H9 (cell line): ENCODE data around the gene POU6F2. TPM values are rescaled to one million over a fixed set of nuclear protein-coding genes. Genes with fewer than 3 reads are reported as not detected.

Experiments
- DNase-seq: peaks from one replicate; pipeline ENCODE4 v3.0.0-alpha.2; 2017
- H2AFZ ChIP-seq: one replicate; pipeline ENCODE4 v1.6.1; 2013; ENCODE audit warnings: mild to moderate bottlenecking, low read length, control low read depth, moderate library complexity
- H2AK5ac ChIP-seq: 2 replicates; pipeline ENCODE4 v1.6.1; 2013; ENCODE audit warnings: low read length, control low read depth, mixed read lengths; ENCODE audit not compliant: insufficient read length
- H2BK120ac ChIP-seq: one replicate; pipeline ENCODE4 v1.6.1; 2013; ENCODE audit warnings: low read depth, mild to moderate bottlenecking, low read length, control low read depth, inconsistent platforms; ENCODE audit not compliant: poor library complexity, severe bottlenecking
- H2BK12ac ChIP-seq: 2 replicates; pipeline ENCODE4 v1.6.1; 2013; ENCODE audit warnings: low read length, control low read depth, mixed read lengths, low read depth; ENCODE audit not compliant: insufficient read length
- H2BK15ac ChIP-seq: 2 replicates; pipeline ENCODE4 v1.6.1; 2013; ENCODE audit warnings: low read depth, low read length, control low read depth
- H2BK20ac ChIP-seq: one replicate; pipeline ENCODE4 v1.6.1; 2013; ENCODE audit warnings: low read depth, mild to moderate bottlenecking, low read length, control low read depth, inconsistent platforms; ENCODE audit not compliant: poor library complexity, severe bottlenecking
- H2BK5ac ChIP-seq: 2 replicates; pipeline ENCODE4 v1.6.1; 2013; ENCODE audit warnings: low read length, control low read depth, mixed read lengths; ENCODE audit not compliant: insufficient read length
- H3K14ac ChIP-seq: 2 replicates; pipeline ENCODE4 v1.6.1; 2013; ENCODE audit warnings: low read length, control low read depth; ENCODE audit not compliant: insufficient read depth
- H3K18ac ChIP-seq: 2 replicates; pipeline ENCODE4 v1.6.1; 2013; ENCODE audit warnings: low read depth, mild to moderate bottlenecking, mixed read lengths, low read length, control low read depth; ENCODE audit not compliant: insufficient read length
- H3K23ac ChIP-seq: 2 replicates; pipeline ENCODE4 v1.6.1; 2013; ENCODE audit warnings: low read length, control low read depth, mixed read lengths, low read depth; ENCODE audit not compliant: insufficient read length
- H3K23me2 ChIP-seq: 2 replicates; pipeline ENCODE4 v1.6.1; 2013; ENCODE audit warnings: low read depth, mild to moderate bottlenecking, mixed read lengths, low read length, control low read depth; ENCODE audit not compliant: insufficient read length, poor library complexity, severe bottlenecking
- H3K27ac ChIP-seq: 2 replicates; pipeline ENCODE4 v1.5.1; 2013; ENCODE audit warnings: low read length, control low read depth, mixed read lengths, low read depth; ENCODE audit not compliant: insufficient read length
- H3K27me3 ChIP-seq: 2 replicates; pipeline ENCODE4 v1.6.1; 2013; ENCODE audit warnings: low read length, control low read depth, inconsistent platforms; ENCODE audit not compliant: insufficient read depth
- H3K4ac ChIP-seq: 2 replicates; pipeline ENCODE4 v1.6.1; 2013; ENCODE audit warnings: low read depth, mild to moderate bottlenecking, control low read depth, inconsistent platforms, low read length, moderate library complexity
- H3K4me1 ChIP-seq: 2 replicates; pipeline ENCODE4 v1.6.1; 2013; ENCODE audit warnings: low read length, control low read depth, inconsistent platforms; ENCODE audit not compliant: insufficient read depth
- H3K4me2 ChIP-seq: 2 replicates; pipeline ENCODE4 v1.6.1; 2013; ENCODE audit warnings: low read length, control low read depth, mixed read lengths; ENCODE audit not compliant: insufficient read length, insufficient read depth
- H3K56ac ChIP-seq: 2 replicates; pipeline ENCODE4 v1.6.1; 2013; ENCODE audit warnings: low read depth, mild to moderate bottlenecking, mixed read lengths, low read length, control low read depth; ENCODE audit not compliant: insufficient read length
- H3K79me1 ChIP-seq: 2 replicates; pipeline ENCODE4 v1.6.1; 2013; ENCODE audit warnings: low read depth, mild to moderate bottlenecking, moderate library complexity, low read length, control low read depth, inconsistent platforms; ENCODE audit not compliant: insufficient read depth, poor library complexity, severe bottlenecking
- H3K79me2 ChIP-seq: 2 replicates; pipeline ENCODE4 v1.6.1; 2013; ENCODE audit warnings: low read length, control low read depth, inconsistent platforms; ENCODE audit not compliant: insufficient read depth
- H3K9ac ChIP-seq: 2 replicates; pipeline ENCODE4 v1.6.1; 2013; ENCODE audit warnings: low read length, control low read depth, mixed read lengths; ENCODE audit not compliant: insufficient read length; ENCODE audit errors: extremely low read depth
- H3K9me3 ChIP-seq: one replicate; pipeline ENCODE4 v1.6.1; 2013; ENCODE audit warnings: low read depth, low read length, inconsistent platforms; ENCODE audit not compliant: control insufficient read depth
- H3T11ph ChIP-seq: one replicate; pipeline ENCODE4 v1.6.1; 2013; ENCODE audit warnings: mild to moderate bottlenecking, low read length, control low read depth, inconsistent platforms
- H4K20me1 ChIP-seq: one replicate; pipeline ENCODE4 v1.6.1; 2013; ENCODE audit not compliant: control insufficient read depth, insufficient read length, insufficient read depth
- H4K5ac ChIP-seq: 2 replicates; pipeline ENCODE4 v1.6.1; 2013; ENCODE audit warnings: low read depth, mild to moderate bottlenecking, mixed read lengths, low read length, control low read depth; ENCODE audit not compliant: insufficient read length
- H4K8ac ChIP-seq: replicated peaks from 2 replicates; pipeline ENCODE4 v1.6.1; 2013; ENCODE audit warnings: low read length, control low read depth, mixed read lengths, low read depth; ENCODE audit not compliant: insufficient read length
- H4K91ac ChIP-seq: 2 replicates; pipeline ENCODE4 v1.6.1; 2013; ENCODE audit warnings: low read depth, mild to moderate bottlenecking, moderate library complexity, mixed read lengths, low read length, control low read depth; ENCODE audit not compliant: insufficient read length
- H3K27ac Mint-ChIP-seq, 3 experiments: 2 replicates in 2 of 3; 3 replicates in 1 of 3; pipeline ENCODE4 v1.8.0; 2020 to 2021; ENCODE audit warnings: mixed read lengths in 3 of 3, mild to moderate bottlenecking in 1 of 3, moderate library complexity in 1 of 3
- H3K27me3 Mint-ChIP-seq: 2 replicates; pipeline ENCODE4 v1.8.0; 2021; ENCODE audit warnings: low read depth, mild to moderate bottlenecking, moderate library complexity, mixed read lengths
- H3K36me3 Mint-ChIP-seq, 3 experiments: 2 replicates in 2 of 3; 3 replicates in 1 of 3; pipeline ENCODE4 v1.8.0; 2020 to 2021; ENCODE audit warnings: low read depth in 3 of 3, mixed read lengths in 3 of 3; ENCODE audit not compliant: insufficient read depth in 1 of 3
- H3K4me1 Mint-ChIP-seq, 2 experiments: 2 replicates each; pipeline ENCODE4 v1.8.0; 2020; ENCODE audit warnings: mixed read lengths in 2 of 2
- H3K4me3 Mint-ChIP-seq, 2 experiments: 2 replicates in 1 of 2; 3 replicates in 1 of 2; pipeline ENCODE4 v1.8.0; 2020 to 2021; ENCODE audit warnings: mild to moderate bottlenecking in 2 of 2, mixed read lengths in 2 of 2, moderate library complexity in 1 of 2
- H3K9me3 Mint-ChIP-seq, 2 experiments: 2 replicates in 1 of 2; 3 replicates in 1 of 2; pipeline ENCODE4 v1.8.0; 2020; ENCODE audit warnings: mild to moderate bottlenecking in 2 of 2, mixed read lengths in 2 of 2, moderate library complexity in 1 of 2
- CTCF ChIP-seq: fragments of 200-600 bp; sonication (generic); conservative IDR thresholded peaks from 3 replicates; pipeline ENCODE4 v1.8.0; 2021; ENCODE audit warnings: antibody characterized with exemption, mild to moderate bottlenecking
- total RNA-seq: library from RNA; stranded (reverse); gene quantifications from 2 replicates; pipeline ENCODE4 v1.2.1, GENCODE V29; 2021

POU6F2 gene
- total RNA-seq, 1 experiment from 2014 or later = 1.9 TPM

- H3K9ac ChIP-seq = no peak overlapping the region
- H3K4ac ChIP-seq = no peak overlapping the region
- no peak overlapping the region for H3K4me3 Mint-ChIP-seq
- H2BK20ac ChIP-seq = no peak overlapping the region
- H3K4me1 ChIP-seq = peaks cover 6% of the 10 kb centered on the region
- DNase-seq = no peak
- TF ChIP-seq CTCF = no peak
- H2BK5ac ChIP-seq = no peak overlapping the region
- no peak overlapping the region for H3K23ac ChIP-seq
- peaks cover 20 to 30% of the 10 kb centered on the region in 2 experiments for H3K4me1 Mint-ChIP-seq
- no peaks in the 10 kb centered on the region for H3K27me3 ChIP-seq
- H3K79me1 ChIP-seq = no peaks in the 10 kb centered on the region
- no peak overlapping the region for H3K56ac ChIP-seq
- no peaks in the 10 kb centered on the region for H3K23me2 ChIP-seq
- no peak overlapping the region for H3K27ac Mint-ChIP-seq
- no peaks in the 10 kb centered on the region for H4K20me1 ChIP-seq
- no peak overlapping the region for H3K4me2 ChIP-seq
- no peak overlapping the region for H4K5ac ChIP-seq
- H3K18ac ChIP-seq = no peak overlapping the region
- no peak overlapping the region for H4K91ac ChIP-seq
- H2AK5ac ChIP-seq = no peak overlapping the region
- no peaks in the 10 kb centered on the region for H3K9me3 ChIP-seq
- H3K9me3 Mint-ChIP-seq = no peaks in the 10 kb centered on the region
- no peaks in the 10 kb centered on the region for H3K36me3 Mint-ChIP-seq
- no peak overlapping the region for H3K14ac ChIP-seq
- H4K8ac ChIP-seq = no peak overlapping the region
- no peak overlapping the region for H3T11ph ChIP-seq
- no peak overlapping the region for H2AFZ ChIP-seq
- H3K27ac ChIP-seq = no peak overlapping the region
- no peak overlapping the region for H2BK15ac ChIP-seq
- no peak overlapping the region for H2BK120ac ChIP-seq
- no peak overlapping the region for H2BK12ac ChIP-seq
- H3K27me3 Mint-ChIP-seq = no peaks in the 10 kb centered on the region
- no peaks in the 10 kb centered on the region for H3K79me2 ChIP-seq
Observed at GRCh38 chr7:39402034-39402433, 424.3 kb downstream of the POU6F2 start.
